Fibroblast of lung (primary cell): ENCODE results near the gene HHAT.

Source experiments
- CTCF ChIP-seq, 2 donors: IDR thresholded peaks in 1 of 2; conservative IDR thresholded peaks in 1 of 2; 1 replicate in 1 of 2; 2 replicates in 1 of 2; pipeline ENCODE4 v1.5.1; 2011 to 2012; ENCODE audit warnings: low read length in 2 of 2, control low read depth in 1 of 2, inconsistent platforms in 1 of 2, low read depth in 1 of 2, mild to moderate bottlenecking in 1 of 2
- EZH2 ChIP-seq: IDR thresholded peaks from 2 replicates; pipeline ENCODE4 v1.5.1; 2012; ENCODE audit warnings: low read length, control low read depth, mild to moderate bottlenecking; ENCODE audit errors: missing control alignments

DNA sequence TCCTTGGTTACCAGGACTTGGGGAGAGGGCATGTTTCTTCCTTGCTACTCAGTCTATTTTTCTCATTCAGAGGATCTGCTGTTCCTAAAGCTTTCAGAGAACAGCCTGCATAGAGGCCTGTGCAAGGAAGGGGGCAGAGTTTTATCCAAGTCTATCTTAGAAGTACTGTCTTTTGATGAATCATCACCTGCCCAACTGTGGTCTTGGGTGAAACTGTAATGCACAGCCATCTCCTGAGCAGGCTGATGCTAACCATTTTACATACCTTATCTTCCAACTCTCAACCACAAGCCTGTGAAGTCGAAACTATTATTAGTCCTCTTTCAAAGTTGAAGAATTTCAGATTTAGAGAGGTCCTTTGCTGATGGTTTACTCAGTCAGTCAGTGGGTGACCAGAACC is 368.0 kb downstream of the HHAT start:
- TF ChIP-seq CTCF (conservative IDR thresholded peaks at IDR 0.05 in 1 of 2, IDR thresholded peaks at IDR 0.05 in 1 of 2; ENCODE audit: low read depth in 1 of 2, low read length in 2 of 2) (no peak), EZH2 (no peak)
